IPS-15b (cell line): ENCODE results near the gene GALK1.
A peak's percentile ranks its signal among the peaks of the same experiment; 100 is the strongest.

Experiments
- H3K27me3 ChIP-seq: one replicate; pipeline ENCODE4 v1.6.1; 2013; ENCODE audit warnings: low read length; ENCODE audit not compliant: control insufficient read depth, insufficient read depth
- H3K36me3 ChIP-seq: one replicate; pipeline ENCODE4 v1.6.1; 2013; ENCODE audit warnings: low read length; ENCODE audit not compliant: control insufficient read depth, insufficient read depth
- H3K4me1 ChIP-seq: one replicate; pipeline ENCODE4 v1.6.1; 2013; ENCODE audit warnings: mild to moderate bottlenecking, low read length; ENCODE audit not compliant: control insufficient read depth, insufficient read depth
- H3K4me3 ChIP-seq: one replicate; pipeline ENCODE4 v1.5.1; 2013; ENCODE audit warnings: low read depth, low read length
- H3K9ac ChIP-seq: one replicate; pipeline ENCODE4 v1.6.1; 2013; ENCODE audit warnings: low read depth, mild to moderate bottlenecking, low read length
- H3K9me3 ChIP-seq: one replicate; pipeline ENCODE4 v1.6.1; 2013; ENCODE audit warnings: mild to moderate bottlenecking, low read length; ENCODE audit not compliant: control insufficient read depth, insufficient read depth

Gene GALK1

GRCh38 chr17:75723171-75723930 is 41.6 kb downstream of the GALK1 start:
- no peaks in the 10 kb centered on the region for H3K4me1 ChIP-seq
- no peak overlapping the region for H3K4me3 ChIP-seq
- no peaks in the 10 kb centered on the region for H3K36me3 ChIP-seq
- H3K9me3 ChIP-seq: no peaks in the 10 kb centered on the region
- no peak overlapping the region for H3K9ac ChIP-seq
- H3K27me3 ChIP-seq: peaks cover 21% of the 10 kb centered on the region

GRCh38 chr17:75722542-75723095 is 42.4 kb downstream of the GALK1 start:
- no peaks in the 10 kb centered on the region for H3K9me3 ChIP-seq
- no peaks in the 10 kb centered on the region for H3K4me1 ChIP-seq
- H3K9ac ChIP-seq: no peak overlapping the region
- H3K36me3 ChIP-seq: no peaks in the 10 kb centered on the region
- no peak overlapping the region for H3K4me3 ChIP-seq
- H3K27me3 ChIP-seq: peaks cover 21% of the 10 kb centered on the region

GRCh38 chr17:75722076-75722475 is 42.9 kb downstream of the GALK1 start:
- no peak overlapping the region for H3K9ac ChIP-seq
- no peaks in the 10 kb centered on the region for H3K36me3 ChIP-seq
- H3K27me3 ChIP-seq: peaks cover 21% of the 10 kb centered on the region
- H3K9me3 ChIP-seq: no peaks in the 10 kb centered on the region
- H3K4me3 ChIP-seq: peak overlapping the region; percentile 43
- H3K4me1 ChIP-seq: no peaks in the 10 kb centered on the region

GRCh38 chr17:75721463-75722011 is 43.5 kb downstream of the GALK1 start:
- no peaks in the 10 kb centered on the region for H3K9me3 ChIP-seq
- no peaks in the 10 kb centered on the region for H3K4me1 ChIP-seq
- peak overlapping the region; percentile 54 for H3K9ac ChIP-seq
- no peaks in the 10 kb centered on the region for H3K36me3 ChIP-seq
- H3K4me3 ChIP-seq: peak overlapping the region; percentile 43
- H3K27me3 ChIP-seq: peaks cover 21% of the 10 kb centered on the region

- peaks cover 21% of the 10 kb centered on the region for H3K27me3 ChIP-seq
- no peaks in the 10 kb centered on the region for H3K4me1 ChIP-seq
- no peaks in the 10 kb centered on the region for H3K36me3 ChIP-seq
- peak within 1 kb of the TSS; percentile 66 for H3K4me3 ChIP-seq
- peak within 1 kb of the TSS; percentile 54 for H3K9ac ChIP-seq
- no peaks in the 10 kb centered on the region for H3K9me3 ChIP-seq
Measured at GRCh38 chr17:75720656-75721462, 44.1 kb downstream of the GALK1 start, which contains the start of gene ITGB4. TSS of gene ITGB4 (plus strand) at chr17:75721459. CDS start at chr17:75724704, 3,245 bp downstream.

- H3K4me1 ChIP-seq: no peaks in the 10 kb centered on the region
- H3K4me3 ChIP-seq: no peak overlapping the region
- H3K9ac ChIP-seq: no peak overlapping the region
- peaks cover 21% of the 10 kb centered on the region for H3K27me3 ChIP-seq
- no peaks in the 10 kb centered on the region for H3K9me3 ChIP-seq
- no peaks in the 10 kb centered on the region for H3K36me3 ChIP-seq
Measured at GRCh38 chr17:75719732-75720131, 45.3 kb downstream of the GALK1 start.

- Histone ChIP-seq H3K36me3 (no peaks in the 10 kb centered on the region), H3K9me3 (no peaks in the 10 kb centered on the region), H3K27me3 (no peaks in the 10 kb centered on the region), H3K9ac (no peak overlapping the region), H3K4me1 (no peaks in the 10 kb centered on the region), H3K4me3 (no peak overlapping the region)
Measured at GRCh38 chr17:75712446-75712845, 52.5 kb downstream of the GALK1 start.
